Mesodermal cell (in vitro differentiated cells): Measurements from ENCODE around the gene RAB14.

Source experiments
- H3K27ac ChIP-seq: 2 replicates; pipeline ENCODE4 v1.7.0; 2013; ENCODE audit warnings: mild to moderate bottlenecking, low read depth, low read length, moderate library complexity; ENCODE audit not compliant: severe bottlenecking
- H3K36me3 ChIP-seq: 2 replicates; pipeline ENCODE4 v1.7.1; 2013; ENCODE audit warnings: mild to moderate bottlenecking, low read length, moderate library complexity; ENCODE audit not compliant: control insufficient read depth, insufficient read depth
- H3K4me1 ChIP-seq: one replicate; pipeline ENCODE4 v1.7.1; 2013; ENCODE audit warnings: mild to moderate bottlenecking, low read length; ENCODE audit not compliant: insufficient read depth, control insufficient read depth, poor library complexity, severe bottlenecking
- H3K4me3 ChIP-seq: 2 replicates; pipeline ENCODE4 v1.7.0; 2013; ENCODE audit warnings: low read length, control low read depth, mild to moderate bottlenecking; ENCODE audit not compliant: insufficient read depth, poor library complexity, severe bottlenecking; ENCODE audit errors: extremely low read depth
- H3K9me3 ChIP-seq: 2 replicates; pipeline ENCODE4 v1.7.1; 2013; ENCODE audit warnings: mild to moderate bottlenecking, low read length, moderate library complexity; ENCODE audit not compliant: control insufficient read depth
- WGBS, 2 experiments: methylation state at CpG; one replicate each; pipeline ENCODE4 v1.1.5; 2013; ENCODE audit warnings: missing lambda C conversion rate in 2 of 2; ENCODE audit not compliant: insufficient coverage in 2 of 2; 5-methylcytosine and 5-hydroxymethylcytosine counted together

The RAB14 gene

GRCh38 chr9:121234832-121235161 is 33.1 kb upstream of the RAB14 start:
- no peak overlapping the region for H3K4me3 ChIP-seq
- H3K36me3 ChIP-seq = no peaks in the 10 kb centered on the region
- no peaks in the 10 kb centered on the region for H3K9me3 ChIP-seq
- no peak overlapping the region for H3K27ac ChIP-seq
- H3K4me1 ChIP-seq = peaks cover 10% of the 10 kb centered on the region
- 96 to 98% methylated on average over 3 to 4 of the region's 6 CpGs for WGBS, 2 experiments

- Histone ChIP-seq H3K9me3 (no peaks in the 10 kb centered on the region), H3K27ac (no peak overlapping the region), H3K36me3 (no peaks in the 10 kb centered on the region), H3K4me3 (no peak overlapping the region), H3K4me1 (peaks cover 10% of the 10 kb centered on the region)
- 87 to 91% methylated on average over 9 to 11 of the region's 11 CpGs for whole genome bisulfite sequencing, 2 experiments
These were observed 32.5 kb upstream of the RAB14 start for GRCh38 chr9:121233906-121234831.

DNA sequence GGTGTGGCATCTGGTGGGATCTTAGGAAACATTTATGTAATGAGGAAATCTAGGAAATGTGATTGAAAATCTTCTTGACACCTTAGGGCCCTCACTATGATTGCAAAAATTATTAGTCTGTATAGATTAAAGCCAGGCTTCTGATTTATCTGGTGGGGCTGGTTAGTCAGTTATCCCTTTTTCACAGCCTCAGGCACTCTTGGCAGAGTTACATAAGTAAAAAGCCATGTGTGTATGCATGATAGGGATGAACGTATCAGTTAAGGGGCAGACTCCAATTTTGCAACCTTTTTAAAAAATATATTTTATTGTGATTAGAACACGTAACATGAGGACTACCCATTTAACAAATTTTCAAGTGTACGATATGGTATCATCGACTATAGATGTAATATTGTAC is 30.6 kb upstream of the RAB14 start:
- Histone ChIP-seq H3K27ac (no peak overlapping the region), H3K4me1 (peaks cover 10% of the 10 kb centered on the region), H3K36me3 (no peaks in the 10 kb centered on the region), H3K9me3 (no peaks in the 10 kb centered on the region), H3K4me3 (no peak overlapping the region)
- 100% methylated on average over 2 of the region's 4 CpGs for WGBS, 2 experiments

DNA sequence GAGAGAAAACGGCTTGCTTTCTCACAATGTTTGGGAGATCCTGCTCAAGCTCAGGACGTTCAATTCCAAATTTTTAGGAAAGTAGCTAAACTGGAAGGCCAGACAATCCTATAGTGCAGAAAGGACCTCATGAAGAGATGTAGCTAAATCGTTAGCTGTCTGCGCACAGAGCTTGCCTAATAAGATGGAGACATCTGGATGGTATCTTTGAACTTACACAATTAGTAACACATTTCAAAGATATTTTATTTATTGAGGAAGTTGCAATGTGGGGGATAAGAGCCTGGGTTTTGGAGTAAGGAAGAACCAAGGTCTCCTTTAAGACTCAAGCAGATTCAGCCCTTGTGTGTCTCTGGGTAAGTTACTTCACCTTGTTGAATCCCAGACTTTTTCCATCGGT is 28.6 kb upstream of the RAB14 start:
- Histone ChIP-seq H3K9me3 (no peaks in the 10 kb centered on the region), H3K4me1 (peaks cover 10% of the 10 kb centered on the region), H3K36me3 (no peaks in the 10 kb centered on the region), H3K27ac (no peak overlapping the region), H3K4me3 (no peak overlapping the region)
- WGBS, 2 experiments = 85 to 88% methylated on average over 2 of the region's 5 CpGs

GRCh38 chr9:121227862-121228261 is 26.2 kb upstream of the RAB14 start:
- H3K36me3 ChIP-seq = no peaks in the 10 kb centered on the region
- no peaks in the 10 kb centered on the region for H3K9me3 ChIP-seq
- H3K27ac ChIP-seq = no peak overlapping the region
- H3K4me1 ChIP-seq = no peaks in the 10 kb centered on the region
- no peak overlapping the region for H3K4me3 ChIP-seq
- WGBS, 2 experiments = 83 to 96% methylated on average over 2 to 4 of the region's 4 CpGs

- H3K36me3 ChIP-seq = no peaks in the 10 kb centered on the region
- 80% methylated on average over 1 of the region's 2 CpGs; no CpG with 5 or more reads in 1 of the 2 experiments for WGBS, 2 experiments
- H3K27ac ChIP-seq = no peak overlapping the region
- H3K4me1 ChIP-seq = no peaks in the 10 kb centered on the region
- no peak overlapping the region for H3K4me3 ChIP-seq
- no peaks in the 10 kb centered on the region for H3K9me3 ChIP-seq
These were observed 24.5 kb upstream of the RAB14 start for GRCh38 chr9:121226175-121226574.

- WGBS, 2 experiments = 75 to 86% methylated on average over 3 to 4 of the region's 5 CpGs
- Histone ChIP-seq H3K4me1 (no peaks in the 10 kb centered on the region), H3K4me3 (no peak overlapping the region), H3K36me3 (no peaks in the 10 kb centered on the region), H3K27ac (no peak overlapping the region), H3K9me3 (no peaks in the 10 kb centered on the region)
These were observed 23.6 kb upstream of the RAB14 start for GRCh38 chr9:121225240-121225639.

DNA sequence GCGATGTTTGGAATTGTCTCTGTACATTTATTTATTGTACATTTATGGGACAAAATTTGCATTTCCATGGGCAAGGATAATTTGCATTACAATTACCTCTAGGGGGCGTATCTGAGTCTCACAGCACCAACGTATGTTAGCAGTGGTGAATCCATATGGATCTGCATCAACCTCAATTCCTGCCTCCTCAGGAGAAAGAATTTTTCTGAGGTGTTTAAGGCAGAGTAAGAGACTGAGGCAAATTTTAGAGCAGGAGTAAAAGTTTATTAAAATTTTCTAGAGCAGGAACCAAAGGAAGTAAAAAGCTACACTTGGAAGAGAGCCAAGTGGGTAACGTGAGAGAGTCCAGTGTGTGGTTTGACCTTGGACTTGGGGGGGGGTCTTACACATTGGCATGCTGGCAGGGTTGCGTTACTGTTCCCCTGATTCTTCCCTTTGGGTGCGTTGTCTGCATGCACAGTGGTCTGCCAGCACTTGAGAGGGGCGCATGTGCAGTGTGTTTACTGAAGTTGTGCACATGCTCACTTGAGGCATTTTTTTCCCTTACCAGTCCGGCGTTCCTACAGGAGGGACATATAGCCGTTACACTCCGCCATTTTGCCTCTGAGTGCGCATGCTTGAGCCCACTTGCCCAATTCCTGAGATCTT is 21.0 kb upstream of the RAB14 start:
- Histone ChIP-seq H3K9me3 (no peaks in the 10 kb centered on the region), H3K4me3 (no peak overlapping the region), H3K4me1 (no peaks in the 10 kb centered on the region), H3K27ac (no peak overlapping the region), H3K36me3 (no peaks in the 10 kb centered on the region)
- 77 to 80% methylated on average over 11 to 12 of the region's 12 CpGs for WGBS, 2 experiments

GRCh38 chr9:121221664-121222055 is 20.0 kb upstream of the RAB14 start:
- Histone ChIP-seq H3K4me1 (no peaks in the 10 kb centered on the region), H3K27ac (no peak overlapping the region), H3K9me3 (no peaks in the 10 kb centered on the region), H3K4me3 (no peak overlapping the region), H3K36me3 (no peaks in the 10 kb centered on the region)
- WGBS, 2 experiments = 78 to 92% methylated on average over 1 to 2 of the region's 2 CpGs

- 33 to 46% methylated on average over 10 to 11 of the region's 13 CpGs for WGBS, 2 experiments
These were observed 19.5 kb upstream of the RAB14 start for GRCh38 chr9:121220996-121221663.

More at GRCh38 chr9:121220996-121221663, 19.5 kb upstream of the RAB14 start:
- H3K4me3 ChIP-seq = no peak overlapping the region
- no peaks in the 10 kb centered on the region for H3K9me3 ChIP-seq
- H3K4me1 ChIP-seq = no peaks in the 10 kb centered on the region
- H3K36me3 ChIP-seq = no peaks in the 10 kb centered on the region
- H3K27ac ChIP-seq = no peak overlapping the region
